K562 (cell line): ENCODE data around the gene SEC61G. TPM values are rescaled to one million over a fixed set of nuclear protein-coding genes. Genes with fewer than 3 reads are reported as not detected.

ENCODE experiments used
- BRD4 ChIP-seq: fragments of 200-600 bp; sonication (generic); IDR thresholded peaks from 2 replicates; pipeline ENCODE4 v1.6.1; 2017; ENCODE audit warnings: inconsistent platforms
- GABPB1 ChIP-seq: sonication (generic); formaldehyde crosslinking; IDR thresholded peaks from 2 replicates; pipeline ENCODE4 v1.8.0; 2022; ENCODE audit warnings: mild to moderate bottlenecking, missing genetic modification reagents
- HMGN3 ChIP-seq: IDR thresholded peaks from 2 replicates; pipeline ENCODE4 v1.6.1; 2011; ENCODE audit warnings: borderline replicate concordance, low read depth, mild to moderate bottlenecking, mixed read lengths, low read length; ENCODE audit not compliant: insufficient read length; ENCODE audit errors: extremely low read depth
- KDM4B ChIP-seq, 2 experiments: fragments of 450-650 bp in 1 of 2; sonication (generic) in 1 of 2; IDR thresholded peaks; 2 replicates each; pipeline ENCODE4 v1.6.1; 2016 to 2017; ENCODE audit warnings: borderline replicate concordance in 2 of 2, antibody characterized with exemption in 1 of 2, low read depth in 1 of 2, mild to moderate bottlenecking in 1 of 2
- MAZ ChIP-seq, 2 experiments: fragments of 450-650 bp in 1 of 2; sonication (generic) in 1 of 2; formaldehyde crosslinking; IDR thresholded peaks in 1 of 2; conservative IDR thresholded peaks in 1 of 2; 2 replicates each; pipeline versions ENCODE4 v1.4.0 to v1.5.0; 2020; ENCODE audit warnings: mild to moderate bottlenecking in 1 of 2, missing genetic modification reagents in 1 of 2
- MXD1 ChIP-seq: fragments of 250-450 bp; sonication (Bioruptor Pico); IDR thresholded peaks from 2 replicates; pipeline ENCODE4 v1.8.0; 2021; ENCODE audit warnings: borderline replicate concordance, mild to moderate bottlenecking, moderate library complexity; ENCODE audit not compliant: poor library complexity, severe bottlenecking
- NFATC3 ChIP-seq: fragments of 450-650 bp; IDR thresholded peaks from 2 replicates; pipeline ENCODE4 v1.6.1; 2017; ENCODE audit warnings: mild to moderate bottlenecking
- OTX1 ChIP-seq: fragments of 450-650 bp; formaldehyde crosslinking; IDR thresholded peaks from 2 replicates; pipeline ENCODE4 v1.4.0; 2022; ENCODE audit warnings: mild to moderate bottlenecking
- RCOR1 ChIP-seq, 2 experiments: IDR thresholded peaks; 2 replicates each; pipeline ENCODE4 v1.6.1; 2012; ENCODE audit warnings: low read depth in 2 of 2, low read length in 2 of 2, borderline replicate concordance in 1 of 2, improper control_type of control experiment in 1 of 2
- SP2 ChIP-seq: IDR thresholded peaks from 2 replicates; pipeline ENCODE4 v1.6.1; 2011; ENCODE audit warnings: mild to moderate bottlenecking, low read depth, low read length, moderate library complexity; ENCODE audit not compliant: poor library complexity, severe bottlenecking; ENCODE audit errors: extremely low read depth
- TAF1 ChIP-seq: IDR thresholded peaks from 2 replicates; pipeline ENCODE4 v1.6.1; 2011; ENCODE audit warnings: mild to moderate bottlenecking, low read length, moderate library complexity; ENCODE audit not compliant: insufficient read depth, control insufficient read depth, severe bottlenecking; ENCODE audit errors: extremely low read depth
- USF1 ChIP-seq: sonication (generic); formaldehyde crosslinking; IDR thresholded peaks from 2 replicates; pipeline ENCODE4 v1.9.0; 2022; ENCODE audit warnings: mild to moderate bottlenecking, missing genetic modification reagents
- XRCC5 ChIP-seq: fragments of 200-400 bp; formaldehyde crosslinking; IDR thresholded peaks from 2 replicates; pipeline ENCODE4 v1.6.1; 2017; ENCODE audit warnings: low read depth, mild to moderate bottlenecking, low read length
- ZNF695 ChIP-seq: fragments of 450-650 bp; formaldehyde crosslinking; IDR thresholded peaks from 2 replicates; pipeline ENCODE4 v1.4.0; 2020; ENCODE audit warnings: mild to moderate bottlenecking, moderate library complexity
- polyA plus RNA-seq, 8 experiments: library from polyadenylated mRNA; depleted of rRNA in 4 of 8; stranded (reverse) in 5 of 8; unstranded in 3 of 8; fragments of >200 nt; fragmentation: Nextera tagmentation in 2 of 8; fragmentation: Illumina TruSeq in 1 of 8; extraction: Ambion mirVana in 2 of 8; extraction: Trizol in 1 of 8; gene quantifications; 2 replicates each; pipeline versions ENCODE4 v1.2.1 to v1.2.3, GENCODE V29; 2011 to 2014; ENCODE audit warnings: inconsistent platforms in 1 of 8, missing spikeins in 1 of 8
- total RNA-seq, 7 experiments: library from RNA; depleted of rRNA in 6 of 7; stranded (reverse); fragments of >200 nt in 6 of 7; fragmentation: Illumina TruSeq in 2 of 7; extraction: Trizol in 2 of 7; gene quantifications; 2 replicates each; pipeline versions ENCODE4 v1.2.1 to v1.2.3, GENCODE V29; 2011 to 2021; ENCODE audit warnings: low replicate concordance in 1 of 7
- TF ChIP-seq, protein P1 (sequence below): fragments of 450-650 bp; formaldehyde crosslinking; IDR thresholded peaks from 2 replicates; pipeline ENCODE4 v1.4.0; 2020; ENCODE audit warnings: mild to moderate bottlenecking, moderate library complexity
- TF ChIP-seq, protein P2 (sequence below): fragments of 450-650 bp; IDR thresholded peaks from 2 replicates; pipeline ENCODE4 v1.6.1; 2018; ENCODE audit warnings: mild to moderate bottlenecking, low read depth; ENCODE audit not compliant: partially characterized antibody

The SEC61G gene
- total and polyA plus RNA-seq, 9 of the 15 experiments (the other 6 are each of a cell fraction or from before 2014, with no cell fraction given): 138 to 565 (median 223) TPM

DNA sequence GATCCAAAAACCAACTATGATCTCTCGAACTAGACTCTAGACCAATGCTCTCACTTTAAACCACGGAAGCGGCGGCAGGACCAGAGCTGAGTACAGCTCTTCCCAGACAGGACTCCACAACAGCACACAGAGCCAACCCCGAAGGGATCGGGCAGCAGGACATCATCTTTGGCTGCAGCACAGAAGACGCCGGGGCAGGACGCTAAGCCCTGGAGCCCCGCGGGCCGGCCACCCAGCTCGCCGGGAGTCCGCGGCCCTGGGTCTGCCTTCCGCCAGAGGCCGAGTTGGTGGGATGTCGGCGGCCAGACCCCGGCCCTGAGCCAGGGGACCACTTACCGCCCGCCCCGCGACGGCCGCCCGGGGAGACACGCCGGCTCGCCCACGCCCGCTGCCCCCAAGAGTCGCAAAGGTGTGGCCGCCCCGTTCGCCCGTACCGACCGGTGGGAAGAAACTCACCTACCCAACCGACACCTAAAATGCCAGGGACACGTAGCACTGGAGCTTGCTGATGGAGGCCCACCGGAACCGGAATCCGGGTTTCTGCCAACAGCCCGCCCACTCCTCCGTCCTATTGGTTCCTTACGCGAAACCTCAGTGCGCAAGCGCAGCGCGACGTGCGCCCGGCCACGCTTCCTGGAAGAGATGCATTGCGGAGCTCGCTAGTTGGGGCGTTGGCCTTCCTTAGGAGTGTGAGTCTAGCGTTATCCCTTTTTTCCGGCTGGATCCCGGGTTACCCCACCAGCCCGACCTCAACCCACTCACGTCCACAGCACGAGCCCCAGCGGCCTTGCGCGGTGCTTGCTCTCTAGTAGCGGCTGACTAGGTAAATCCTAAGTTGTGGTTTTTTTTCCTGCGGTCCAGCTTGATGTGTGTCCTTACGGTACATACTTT is at the start of gene SEC61G (continued):
- TF ChIP-seq, protein P1, sequence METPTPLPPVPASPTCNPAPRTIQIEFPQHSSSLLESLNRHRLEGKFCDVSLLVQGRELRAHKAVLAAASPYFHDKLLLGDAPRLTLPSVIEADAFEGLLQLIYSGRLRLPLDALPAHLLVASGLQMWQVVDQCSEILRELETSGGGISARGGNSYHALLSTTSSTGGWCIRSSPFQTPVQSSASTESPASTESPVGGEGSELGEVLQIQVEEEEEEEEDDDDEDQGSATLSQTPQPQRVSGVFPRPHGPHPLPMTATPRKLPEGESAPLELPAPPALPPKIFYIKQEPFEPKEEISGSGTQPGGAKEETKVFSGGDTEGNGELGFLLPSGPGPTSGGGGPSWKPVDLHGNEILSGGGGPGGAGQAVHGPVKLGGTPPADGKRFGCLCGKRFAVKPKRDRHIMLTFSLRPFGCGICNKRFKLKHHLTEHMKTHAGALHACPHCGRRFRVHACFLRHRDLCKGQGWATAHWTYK: peak; percentile 19; the same call in 1 of the 2 replicates
- TF ChIP-seq USF1 (0 out of 2 replicates have a peak, but pooled peaks have one; percentile 11), KDM4B (IDR thresholded peaks at IDR 0.05; ENCODE audit: borderline replicate concordance in 2 of 2, low read depth in 1 of 2) (peak in 1 of 2 experiments; percentile 71; a peak in 1 of 4 replicates), MXD1 (CRISPR knock-in tag) (peak; percentile 63), MAZ (CRISPR knock-in tag; conservative IDR thresholded peaks at IDR 0.05 in 1 of 2, IDR thresholded peaks at IDR 0.05 in 1 of 2) (peak; percentile 24 to 43; a peak in 1 of 4 replicates), XRCC5 (no peak), RCOR1 (IDR thresholded peaks at IDR 0.05; ENCODE audit: borderline replicate concordance in 1 of 2, low read depth in 2 of 2, low read length in 2 of 2) (peak in 1 of 2 experiments; percentile 37; a peak in 1 of 4 replicates), NFATC3 (no peak), HMGN3 (no peak), TAF1 (peak; percentile 95), ZNF695 (no peak), BRD4 (peak; percentile 77; the same call in 1 of the 2 replicates), OTX1 (CRISPR knock-in tag) (0 out of 2 replicates have a peak, but pooled peaks have one; percentile 7), GABPB1 (CRISPR knock-in tag) (peak; percentile 91), SP2 (peak; percentile 61)
- TF ChIP-seq, protein P2, sequence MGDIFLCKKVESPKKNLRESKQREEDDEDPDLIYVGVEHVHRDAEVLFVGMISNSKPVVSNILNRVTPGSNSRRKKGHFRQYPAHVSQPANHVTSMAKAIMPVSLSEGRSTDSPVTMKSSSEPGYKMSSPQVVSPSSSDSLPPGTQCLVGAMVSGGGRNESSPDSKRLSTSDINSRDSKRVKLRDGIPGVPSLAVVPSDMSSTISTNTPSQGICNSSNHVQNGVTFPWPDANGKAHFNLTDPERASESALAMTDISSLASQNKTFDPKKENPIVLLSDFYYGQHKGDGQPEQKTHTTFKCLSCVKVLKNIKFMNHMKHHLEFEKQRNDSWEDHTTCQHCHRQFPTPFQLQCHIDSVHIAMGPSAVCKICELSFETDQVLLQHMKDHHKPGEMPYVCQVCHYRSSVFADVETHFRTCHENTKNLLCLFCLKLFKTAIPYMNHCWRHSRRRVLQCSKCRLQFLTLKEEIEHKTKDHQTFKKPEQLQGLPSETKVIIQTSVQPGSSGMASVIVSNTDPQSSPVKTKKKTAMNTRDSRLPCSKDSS: no peak
